ENCODE results near the gene MYO3B. TPM values are rescaled to one million over a fixed set of nuclear protein-coding genes. Genes with fewer than 3 reads are reported as not detected.

The MYO3B gene
- total RNA-seq, 1 donor from 2014 or later: not detected

DNA sequence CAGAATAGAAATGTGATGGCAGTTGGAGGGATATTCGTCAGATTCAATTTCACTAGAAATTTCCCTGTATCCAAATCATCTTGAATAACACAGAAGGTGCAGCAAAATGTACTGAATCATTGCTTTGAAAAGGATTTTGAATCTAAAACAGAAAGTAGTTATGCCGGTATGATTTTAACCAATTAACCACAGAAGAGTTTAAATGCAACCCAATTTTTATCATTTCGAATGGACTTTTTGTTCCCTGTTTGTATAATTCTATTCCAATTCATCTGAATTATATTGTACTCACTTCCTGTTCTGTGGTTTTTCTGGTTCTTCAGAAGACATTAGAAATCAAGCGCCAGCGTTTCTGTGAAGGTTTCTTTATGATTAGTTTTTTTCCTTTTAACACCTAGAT is 190.4 kb downstream of the MYO3B start:
- TF ChIP-seq, protein P1, sequence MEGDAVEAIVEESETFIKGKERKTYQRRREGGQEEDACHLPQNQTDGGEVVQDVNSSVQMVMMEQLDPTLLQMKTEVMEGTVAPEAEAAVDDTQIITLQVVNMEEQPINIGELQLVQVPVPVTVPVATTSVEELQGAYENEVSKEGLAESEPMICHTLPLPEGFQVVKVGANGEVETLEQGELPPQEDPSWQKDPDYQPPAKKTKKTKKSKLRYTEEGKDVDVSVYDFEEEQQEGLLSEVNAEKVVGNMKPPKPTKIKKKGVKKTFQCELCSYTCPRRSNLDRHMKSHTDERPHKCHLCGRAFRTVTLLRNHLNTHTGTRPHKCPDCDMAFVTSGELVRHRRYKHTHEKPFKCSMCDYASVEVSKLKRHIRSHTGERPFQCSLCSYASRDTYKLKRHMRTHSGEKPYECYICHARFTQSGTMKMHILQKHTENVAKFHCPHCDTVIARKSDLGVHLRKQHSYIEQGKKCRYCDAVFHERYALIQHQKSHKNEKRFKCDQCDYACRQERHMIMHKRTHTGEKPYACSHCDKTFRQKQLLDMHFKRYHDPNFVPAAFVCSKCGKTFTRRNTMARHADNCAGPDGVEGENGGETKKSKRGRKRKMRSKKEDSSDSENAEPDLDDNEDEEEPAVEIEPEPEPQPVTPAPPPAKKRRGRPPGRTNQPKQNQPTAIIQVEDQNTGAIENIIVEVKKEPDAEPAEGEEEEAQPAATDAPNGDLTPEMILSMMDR (conservative IDR thresholded peaks at IDR 0.05): no peak
- H3K9me3 Mint-ChIP-seq: no peaks in the 10 kb centered on the region
- H3K27me3 Mint-ChIP-seq (ENCODE audit: low read depth): peaks cover 68% of the 10 kb centered on the region
- H3K4me1 Mint-ChIP-seq: peaks cover 13% of the 10 kb centered on the region
- no peaks in the 10 kb centered on the region for H3K36me3 Mint-ChIP-seq (ENCODE audit: low read depth)
- H3K4me3 Mint-ChIP-seq: no peak overlapping the region
- H3K27ac Mint-ChIP-seq (ENCODE audit: unreplicated experiment): no peak overlapping the region
- DNase-seq (ENCODE audit: low read depth, low spot score): no peak

DNA sequence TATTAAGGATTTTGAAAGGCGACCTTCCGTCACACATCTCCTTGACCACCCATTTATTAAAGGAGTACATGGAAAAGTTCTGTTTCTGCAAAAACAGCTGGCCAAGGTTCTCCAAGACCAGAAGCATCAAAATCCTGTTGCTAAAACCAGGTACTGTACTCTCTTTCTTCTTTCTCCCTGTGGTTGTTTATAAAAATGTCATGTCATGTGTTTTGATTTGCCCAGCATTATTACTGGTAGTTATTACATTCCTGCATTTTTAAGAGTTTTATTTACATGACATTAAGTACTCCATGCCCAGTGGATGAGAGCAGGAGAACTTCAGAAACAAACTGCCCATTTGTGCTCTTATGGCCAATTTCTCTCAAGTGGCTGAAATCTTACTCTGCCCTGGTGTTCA is 191.3 kb downstream of the MYO3B start:
- H3K27me3 Mint-ChIP-seq (ENCODE audit: low read depth): peaks cover 74% of the 10 kb centered on the region
- peaks cover 9% of the 10 kb centered on the region for H3K4me1 Mint-ChIP-seq
- no peak overlapping the region for H3K27ac Mint-ChIP-seq (ENCODE audit: unreplicated experiment)
- H3K9me3 Mint-ChIP-seq: no peaks in the 10 kb centered on the region
- H3K36me3 Mint-ChIP-seq (ENCODE audit: low read depth): no peaks in the 10 kb centered on the region
- TF ChIP-seq, protein P1 (conservative IDR thresholded peaks at IDR 0.05): no peak
- DNase-seq (ENCODE audit: low read depth, low spot score): no peak
- no peak overlapping the region for H3K4me3 Mint-ChIP-seq

DNA sequence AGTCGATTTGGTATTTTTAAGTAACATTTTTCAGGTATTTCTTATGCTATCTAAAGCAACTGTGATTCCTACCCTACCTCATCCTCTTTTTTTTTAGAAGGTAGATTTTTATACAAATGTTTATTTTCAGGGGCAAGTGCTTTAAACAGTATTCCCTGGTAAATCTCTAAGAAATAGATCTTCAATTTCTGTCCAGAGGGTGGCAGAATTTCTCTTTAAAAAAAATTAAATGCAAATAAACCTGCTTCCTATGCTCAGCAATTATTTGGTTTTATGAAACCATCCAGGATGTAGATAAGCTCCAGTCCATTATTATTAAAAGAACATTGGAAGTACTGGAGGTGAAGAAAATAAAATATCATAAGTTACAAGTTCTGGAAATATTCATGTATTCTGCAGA is 191.9 kb downstream of the MYO3B start:
- H3K4me3 Mint-ChIP-seq: no peak overlapping the region
- H3K9me3 Mint-ChIP-seq: no peaks in the 10 kb centered on the region
- peaks cover 74% of the 10 kb centered on the region for H3K27me3 Mint-ChIP-seq (ENCODE audit: low read depth)
- no peak overlapping the region for H3K27ac Mint-ChIP-seq (ENCODE audit: unreplicated experiment)
- no peak for DNase-seq (ENCODE audit: low read depth, low spot score)
- TF ChIP-seq, protein P1 (conservative IDR thresholded peaks at IDR 0.05): peak; percentile 69
- peaks cover 6% of the 10 kb centered on the region for H3K4me1 Mint-ChIP-seq
- no peaks in the 10 kb centered on the region for H3K36me3 Mint-ChIP-seq (ENCODE audit: low read depth)

DNA sequence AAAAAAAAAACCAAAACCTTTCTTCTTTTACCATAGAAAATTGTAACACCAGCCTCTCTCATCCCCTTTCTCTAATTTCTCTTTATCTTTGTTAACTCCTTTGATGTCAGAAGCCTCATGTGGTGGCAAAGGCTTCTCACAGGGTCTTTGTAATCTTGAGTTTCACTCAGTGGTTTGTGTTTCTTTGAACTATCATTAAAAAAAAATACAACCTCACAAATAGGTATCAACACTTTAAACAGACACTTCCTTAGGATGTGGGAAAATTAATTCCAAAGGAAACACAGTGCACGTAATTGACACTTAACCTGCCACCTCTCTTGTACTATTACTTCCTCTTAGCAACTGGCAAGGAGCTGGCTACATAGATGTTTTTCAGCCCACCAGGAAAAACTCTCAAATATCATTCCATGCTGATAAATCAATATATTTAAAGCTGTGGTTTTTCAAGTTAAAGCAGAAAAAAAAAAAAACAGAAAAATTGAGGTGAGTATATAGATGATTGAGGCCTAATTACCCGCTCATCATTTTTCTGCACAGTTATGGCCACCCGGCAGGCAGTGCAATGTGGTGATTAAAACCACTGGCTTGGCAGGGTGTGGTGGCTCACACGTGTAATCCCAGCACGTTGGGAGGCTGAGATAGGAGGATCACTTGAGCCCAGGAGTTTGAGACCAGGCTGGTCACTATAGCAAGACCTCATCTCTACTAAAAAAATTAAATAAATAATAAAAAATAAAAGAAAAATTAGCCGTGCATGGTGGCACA is 193.5 kb downstream of the MYO3B start:
- Mint-ChIP-seq H3K4me1 (peaks cover 3% of the 10 kb centered on the region), H3K36me3 (ENCODE audit: low read depth) (no peaks in the 10 kb centered on the region), H3K4me3 (no peak overlapping the region), H3K9me3 (no peaks in the 10 kb centered on the region), H3K27me3 (ENCODE audit: low read depth) (peaks cover 74% of the 10 kb centered on the region), H3K27ac (ENCODE audit: unreplicated experiment) (no peak overlapping the region)
- no peak for DNase-seq (ENCODE audit: low read depth, low spot score)
- TF ChIP-seq, protein P1 (conservative IDR thresholded peaks at IDR 0.05): no peak

DNA sequence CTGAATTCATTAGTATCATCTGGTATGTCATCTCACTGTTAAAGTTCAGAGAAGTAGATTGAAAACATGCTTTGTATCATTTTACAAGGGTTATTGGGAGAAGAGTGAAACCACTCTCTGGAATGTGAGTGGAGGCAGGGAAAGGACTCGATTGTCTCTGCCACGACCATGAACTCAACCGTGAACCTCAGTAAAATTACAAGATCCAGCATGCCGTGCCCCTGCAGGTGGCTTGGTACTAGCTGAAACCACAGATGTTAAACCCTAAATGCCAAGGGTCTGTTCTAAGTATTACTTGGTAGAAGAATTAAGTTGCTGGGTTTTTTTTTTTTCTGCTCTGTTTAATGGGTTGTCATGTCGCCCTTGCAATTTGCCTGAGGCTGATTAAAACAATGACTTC is 197.2 kb downstream of the MYO3B start:
- Mint-ChIP-seq H3K36me3 (ENCODE audit: low read depth) (no peaks in the 10 kb centered on the region), H3K27me3 (ENCODE audit: low read depth) (peaks cover 46% of the 10 kb centered on the region), H3K4me1 (peaks cover 3% of the 10 kb centered on the region), H3K4me3 (no peak overlapping the region), H3K9me3 (no peaks in the 10 kb centered on the region), H3K27ac (ENCODE audit: unreplicated experiment) (no peak overlapping the region)
- TF ChIP-seq, protein P1 (conservative IDR thresholded peaks at IDR 0.05): no peak
- no peak for DNase-seq (ENCODE audit: low read depth, low spot score)

Measured in neural crest cell (in vitro differentiated cells).